SU-DHL-6 (cell line): ENCODE measurements around the gene ARHGAP6.

Experiments
- H2AFZ ChIP-seq: fragments of 200-600 bp; sonication (generic); 2 replicates; pipeline ENCODE4 v1.6.1; 2014; ENCODE audit warnings: low read depth, mild to moderate bottlenecking, moderate library complexity, mixed read lengths, antibody characterized with exemption, low read length; ENCODE audit not compliant: severe bottlenecking
- H3F3A ChIP-seq: fragments of 200-600 bp; shearing (Covaris generic); 2 replicates; pipeline ENCODE4 v1.6.0; 2016; ENCODE audit warnings: antibody characterized with exemption, mild to moderate bottlenecking; ENCODE audit not compliant: insufficient read depth
- H3K27ac ChIP-seq: fragments of 200-600 bp; sonication (generic); 2 replicates; pipeline ENCODE4 v1.5.1; 2016; ENCODE audit warnings: low read depth, mild to moderate bottlenecking, low read length, moderate library complexity, mixed read lengths
- H3K27me3 ChIP-seq: fragments of 200-600 bp; sonication (generic), shearing (Covaris generic); 2 replicates; pipeline ENCODE4 v1.6.0; 2014; ENCODE audit warnings: mild to moderate bottlenecking, low read length
- H3K36me3 ChIP-seq: fragments of 200-600 bp; sonication (generic); 2 replicates; pipeline ENCODE4 v1.6.1; 2014; ENCODE audit warnings: mild to moderate bottlenecking, low read length, mixed read lengths
- H3K4me2 ChIP-seq: fragments of 300-600, 200-600 bp; shearing (Covaris generic), sonication (generic); 2 replicates; pipeline ENCODE4 v1.6.0; 2014; ENCODE audit warnings: low read length, low read depth, mild to moderate bottlenecking; ENCODE audit not compliant: poor library complexity, severe bottlenecking
- H3K4me3 ChIP-seq: fragments of 200-600 bp; sonication (generic); 2 replicates; pipeline ENCODE4 v1.5.1; 2014; ENCODE audit warnings: antibody characterized with exemption, low read length, mild to moderate bottlenecking, mixed read lengths; ENCODE audit not compliant: insufficient read depth, poor library complexity, severe bottlenecking
- H3K79me2 ChIP-seq: fragments of 200-600 bp; sonication (generic); 2 replicates; pipeline ENCODE4 v1.6.1; 2014; ENCODE audit warnings: mild to moderate bottlenecking, low read length, moderate library complexity; ENCODE audit not compliant: insufficient read depth
- H3K9ac ChIP-seq: fragments of 200-600 bp; sonication (generic); 2 replicates; pipeline ENCODE4 v1.7.0; 2014; ENCODE audit warnings: mild to moderate bottlenecking, low read length
- H3K9me2 ChIP-seq: fragments of 200-600 bp; sonication (generic); replicated peaks from 2 replicates; pipeline ENCODE4 v1.6.1; 2014; ENCODE audit warnings: low read length; ENCODE audit not compliant: insufficient read depth
- H3K9me3 ChIP-seq: fragments of 200-600 bp; sonication (generic); 2 replicates; pipeline ENCODE4 v1.6.1; 2014; ENCODE audit warnings: low read length, mixed read lengths; ENCODE audit not compliant: insufficient read depth
- H4K20me1 ChIP-seq: fragments of 200-600 bp; sonication (generic); 2 replicates; pipeline ENCODE4 v1.6.1; 2014; ENCODE audit warnings: low read depth, mild to moderate bottlenecking, antibody characterized with exemption, low read length, moderate library complexity, mixed read lengths
- EZH2phosphoT487 ChIP-seq: fragments of 200-600 bp; sonication (generic), shearing (Covaris generic); conservative IDR thresholded peaks from 2 replicates; pipeline ENCODE4 v1.6.1; 2018; ENCODE audit warnings: mild to moderate bottlenecking, antibody characterized with exemption, low read length, moderate library complexity, mixed read lengths
- TF ChIP-seq, protein P1 (sequence below): fragments of 200-600 bp; sonication (generic); IDR thresholded peaks from one replicate; pipeline ENCODE4 v1.5.1; 2017; ENCODE audit warnings: antibody characterized with exemption, mild to moderate bottlenecking, low read length, moderate library complexity; ENCODE audit not compliant: insufficient read depth, poor library complexity, severe bottlenecking

ARHGAP6 gene

DNA sequence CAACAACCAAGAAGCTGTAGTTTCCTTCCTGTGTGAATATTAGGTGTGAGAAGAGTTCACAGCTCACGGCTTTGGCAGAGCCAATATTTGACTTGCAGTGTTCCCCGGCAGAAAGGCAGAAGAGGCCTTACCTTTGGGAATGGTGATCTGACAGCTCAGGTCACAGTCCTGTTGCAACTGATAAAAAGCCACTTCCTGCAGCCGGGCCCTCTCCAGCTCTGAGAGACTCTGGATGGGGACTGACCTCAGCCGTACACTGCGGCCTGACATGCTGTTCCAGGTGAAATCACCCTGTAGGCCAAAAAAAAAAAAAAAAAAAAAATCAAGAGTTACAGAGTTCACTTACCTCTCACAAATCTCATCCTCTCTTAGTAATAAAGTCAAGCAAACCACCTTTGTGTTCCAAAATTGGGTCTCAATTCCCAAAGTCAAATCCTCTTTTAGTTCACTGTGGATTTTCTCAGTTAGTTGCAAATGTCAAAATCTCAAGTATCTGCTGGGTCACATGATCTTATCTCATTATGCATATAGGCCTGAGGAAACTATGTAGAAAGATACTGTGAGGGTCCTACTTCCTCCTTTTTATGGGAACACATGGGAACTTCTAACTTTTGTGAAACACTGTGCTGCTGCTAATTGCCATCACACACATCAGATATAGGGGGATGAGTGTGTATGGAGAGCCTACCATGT lies 411.2 kb downstream of the ARHGAP6 start:
- Histone ChIP-seq H3K27ac (no peak overlapping the region), H3K4me3 (no peak overlapping the region), H3K36me3 (no peaks in the 10 kb centered on the region), H3K4me2 (no peak overlapping the region), H3F3A (no peaks in the 10 kb centered on the region), H3K9ac (no peak overlapping the region), H3K79me2 (no peaks in the 10 kb centered on the region), H3K9me3 (no peaks in the 10 kb centered on the region), H2AFZ (no peak overlapping the region), H4K20me1 (no peaks in the 10 kb centered on the region), H3K9me2 (no peaks in the 10 kb centered on the region), H3K27me3 (no peaks in the 10 kb centered on the region)
- TF ChIP-seq EZH2phosphoT487: no peak
- TF ChIP-seq, protein P1, sequence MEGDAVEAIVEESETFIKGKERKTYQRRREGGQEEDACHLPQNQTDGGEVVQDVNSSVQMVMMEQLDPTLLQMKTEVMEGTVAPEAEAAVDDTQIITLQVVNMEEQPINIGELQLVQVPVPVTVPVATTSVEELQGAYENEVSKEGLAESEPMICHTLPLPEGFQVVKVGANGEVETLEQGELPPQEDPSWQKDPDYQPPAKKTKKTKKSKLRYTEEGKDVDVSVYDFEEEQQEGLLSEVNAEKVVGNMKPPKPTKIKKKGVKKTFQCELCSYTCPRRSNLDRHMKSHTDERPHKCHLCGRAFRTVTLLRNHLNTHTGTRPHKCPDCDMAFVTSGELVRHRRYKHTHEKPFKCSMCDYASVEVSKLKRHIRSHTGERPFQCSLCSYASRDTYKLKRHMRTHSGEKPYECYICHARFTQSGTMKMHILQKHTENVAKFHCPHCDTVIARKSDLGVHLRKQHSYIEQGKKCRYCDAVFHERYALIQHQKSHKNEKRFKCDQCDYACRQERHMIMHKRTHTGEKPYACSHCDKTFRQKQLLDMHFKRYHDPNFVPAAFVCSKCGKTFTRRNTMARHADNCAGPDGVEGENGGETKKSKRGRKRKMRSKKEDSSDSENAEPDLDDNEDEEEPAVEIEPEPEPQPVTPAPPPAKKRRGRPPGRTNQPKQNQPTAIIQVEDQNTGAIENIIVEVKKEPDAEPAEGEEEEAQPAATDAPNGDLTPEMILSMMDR: no peak

DNA sequence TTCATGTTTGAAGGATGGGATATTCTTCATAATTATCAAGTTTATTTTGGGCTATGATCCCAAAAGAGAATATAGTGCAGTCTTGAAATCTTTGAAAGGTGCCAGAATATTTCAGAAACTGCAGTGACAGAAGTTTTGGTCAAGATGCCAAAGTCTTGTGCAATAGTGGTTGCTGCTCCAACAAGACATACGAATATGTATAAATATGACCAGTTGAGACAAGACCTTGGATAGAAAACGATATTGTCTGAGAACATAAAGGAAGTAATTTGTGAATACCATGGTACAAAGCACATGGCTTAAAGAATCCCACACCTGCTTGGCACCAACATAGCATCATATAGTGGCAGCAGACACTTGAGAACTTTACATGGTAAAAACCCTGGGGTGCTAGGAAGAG lies 421.1 kb downstream of the ARHGAP6 start:
- Histone ChIP-seq H3K4me3 (no peak overlapping the region), H3K4me2 (no peak overlapping the region), H2AFZ (no peak overlapping the region), H3K27ac (no peak overlapping the region), H3K9ac (no peak overlapping the region), H4K20me1 (no peaks in the 10 kb centered on the region), H3K36me3 (no peaks in the 10 kb centered on the region), H3F3A (no peaks in the 10 kb centered on the region), H3K9me3 (no peaks in the 10 kb centered on the region), H3K9me2 (no peaks in the 10 kb centered on the region), H3K27me3 (no peaks in the 10 kb centered on the region), H3K79me2 (no peaks in the 10 kb centered on the region)
- TF ChIP-seq, protein P1: no peak
- no peak for TF ChIP-seq EZH2phosphoT487

DNA sequence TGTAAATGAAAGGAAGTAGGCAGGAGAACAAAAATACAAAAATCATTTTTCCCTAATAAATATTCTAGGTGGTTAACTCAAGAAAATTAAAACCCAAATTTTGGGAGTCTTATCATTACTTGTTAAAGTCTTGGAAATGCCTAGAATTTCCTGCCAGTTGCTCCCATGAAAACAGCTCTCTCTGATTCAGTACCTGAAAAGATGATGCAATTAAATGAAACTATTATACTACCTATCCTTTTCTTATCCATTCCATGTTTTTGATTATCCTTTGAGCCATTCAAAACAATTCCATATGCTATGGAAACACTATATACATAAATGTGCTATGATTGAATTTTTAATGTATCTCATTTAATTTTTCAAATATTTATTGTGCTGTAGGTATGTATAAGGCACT lies 423.0 kb downstream of the ARHGAP6 start:
- H3K79me2 ChIP-seq: no peaks in the 10 kb centered on the region
- H3K27me3 ChIP-seq: no peaks in the 10 kb centered on the region

More for the DNA sequence above, 423.0 kb downstream of the ARHGAP6 start:
- Histone ChIP-seq H3K27ac (no peak overlapping the region), H3K9me2 (no peaks in the 10 kb centered on the region), H3K9ac (no peak overlapping the region), H3F3A (no peaks in the 10 kb centered on the region), H3K4me2 (no peak overlapping the region), H3K9me3 (no peaks in the 10 kb centered on the region), H3K36me3 (no peaks in the 10 kb centered on the region), H2AFZ (no peak overlapping the region), H3K4me3 (no peak overlapping the region), H4K20me1 (no peaks in the 10 kb centered on the region)
- no peak for TF ChIP-seq EZH2phosphoT487
- TF ChIP-seq, protein P1: no peak
